K562 (cell line): ENCODE data around the gene MLH3. TPM values are rescaled to one million over a fixed set of nuclear protein-coding genes. Genes with fewer than 3 reads are reported as not detected.

Experiments used
- ATAC-seq: fragments of 200-7000 bp; cut with Tn5 transposase; 3 replicates; pipeline ENCODE4 v1.9.1; 2020; ENCODE audit warnings: moderate library complexity
- BruUV-seq: library from RNA; stranded (reverse); fragments of 400-500 nt; replicated peaks from 2 replicates; lab custom pipeline; 2021; lab: Mats Ljungman, UMichigan
- CTCF ChIA-PET: fragments of 300-600 bp; formaldehyde crosslinking; extraction: SDS; loops from one replicate; lab custom pipeline; 2021; ENCODE audit warnings: low intra/inter-chr PET ratio; lab: Yijun Ruan, JAX
- POLR2A ChIA-PET: fragments of 300-600, 350-650 bp; sonication (Branson Sonifier 250); formaldehyde crosslinking; extraction: SDS; loops from one replicate; lab custom pipeline; 2021; ENCODE audit warnings: antibody characterized with exemption, inconsistent platforms; lab: Yijun Ruan, JAX
- DNase-seq, 4 experiments: peaks; one replicate each; pipeline versions ENCODE4 v3.0.0 to v3.0.0-alpha.2; 2011 to 2018; ENCODE audit warnings: low spot score in 3 of 4, mixed read lengths in 3 of 4; ENCODE audit errors: extremely low read depth in 1 of 4
- FAIRE-seq: peaks from 2 replicates; lab custom pipeline; 2011; peaks lifted over from hg19 to GRCh38; lab: Jason Lieb, UNC
- H2AFZ ChIP-seq: 2 replicates; pipeline ENCODE4 v1.6.0; 2011; ENCODE audit warnings: low read depth, low read length, control low read depth, inconsistent platforms
- H3K27ac ChIP-seq: fragments of 200-600 bp; 3 replicates; pipeline ENCODE4 v1.8.0; 2011; ENCODE audit warnings: low read depth, mild to moderate bottlenecking, control low read depth, inconsistent platforms, low read length, moderate library complexity, mixed read lengths; ENCODE audit errors: extremely low read depth
- H3K27me3 ChIP-seq, 2 experiments: fragments of 300-600 bp in 1 of 2; 2 replicates in 1 of 2; 3 replicates in 1 of 2; pipeline versions ENCODE4 v1.6.0 to v1.8.0; 2011; ENCODE audit warnings: inconsistent platforms in 2 of 2, low read length in 2 of 2, mild to moderate bottlenecking in 1 of 2, mixed read lengths in 1 of 2, moderate library complexity in 1 of 2; ENCODE audit not compliant: control insufficient read depth in 2 of 2, insufficient read depth in 2 of 2
- H3K36me3 ChIP-seq: fragments of 300-600 bp; 3 replicates; pipeline ENCODE4 v1.8.0; 2011; ENCODE audit warnings: mild to moderate bottlenecking, low read length, inconsistent platforms; ENCODE audit not compliant: control insufficient read depth, insufficient read depth
- H3K4me1 ChIP-seq, 2 experiments: fragments of 200-600 bp in 1 of 2; replicated peaks in 1 of 2; 2 replicates in 1 of 2; 3 replicates in 1 of 2; pipeline versions ENCODE4 v1.5.1 to v1.8.0; 2011; ENCODE audit warnings: inconsistent platforms in 2 of 2, low read length in 2 of 2, mild to moderate bottlenecking in 1 of 2, mixed read lengths in 1 of 2, moderate library complexity in 1 of 2; ENCODE audit not compliant: control insufficient read depth in 2 of 2, insufficient read depth in 2 of 2
- H3K4me2 ChIP-seq: 2 replicates; pipeline ENCODE4 v1.6.1; 2011; ENCODE audit warnings: low read length, control low read depth, inconsistent platforms, mixed read lengths; ENCODE audit not compliant: insufficient read depth
- H3K4me3 ChIP-seq: fragments of 200-600 bp; sonication (generic), shearing (Covaris generic); 2 replicates; pipeline ENCODE4 v1.5.1; 2016; ENCODE audit warnings: control low read depth, inconsistent platforms
- H3K79me2 ChIP-seq: fragments of 200-600 bp; 3 replicates; pipeline ENCODE4 v1.8.0; 2011; ENCODE audit warnings: low read length, inconsistent platforms; ENCODE audit not compliant: control insufficient read depth, insufficient read depth
- H3K9ac ChIP-seq, 2 experiments: 2 replicates each; pipeline versions ENCODE4 v1.6.0 to v1.6.1; 2011; ENCODE audit warnings: low read depth in 2 of 2, low read length in 2 of 2, control low read depth in 1 of 2, inconsistent platforms in 1 of 2, mild to moderate bottlenecking in 1 of 2, mixed read lengths in 1 of 2; ENCODE audit not compliant: insufficient read depth in 1 of 2
- H3K9me1 ChIP-seq: one replicate; pipeline ENCODE4 v1.6.0; 2011; ENCODE audit warnings: inconsistent platforms, mild to moderate bottlenecking, low read length, moderate library complexity; ENCODE audit not compliant: control insufficient read depth, insufficient read depth
- H3K9me3 ChIP-seq: replicated peaks from 2 replicates; pipeline ENCODE4 v1.5.1; 2011; ENCODE audit warnings: low read depth, low read length, inconsistent platforms; ENCODE audit not compliant: control insufficient read depth, insufficient read depth
- H4K20me1 ChIP-seq: replicated peaks from 2 replicates; pipeline ENCODE4 v1.6.1; 2011; ENCODE audit warnings: low read length, inconsistent platforms, mixed read lengths; ENCODE audit not compliant: control insufficient read depth, insufficient read depth
- ADNP ChIP-seq: fragments of 200-800 bp; sonication (Bioruptor generic); IDR thresholded peaks from 2 replicates; pipeline ENCODE4 v1.6.1; 2016; ENCODE audit warnings: missing genetic modification characterization, missing compliant biosample characterization
- CTCF ChIP-seq, 3 experiments: IDR thresholded peaks in 2 of 3; conservative IDR thresholded peaks in 1 of 3; 2 replicates each; pipeline ENCODE4 v1.5.1; 2011 to 2012; ENCODE audit warnings: low read length in 3 of 3, mild to moderate bottlenecking in 3 of 3, control low read depth in 2 of 3, improper control_type of control experiment in 1 of 3, inconsistent platforms in 1 of 3, low read depth in 1 of 3, mixed read lengths in 1 of 3, moderate library complexity in 1 of 3; ENCODE audit not compliant: insufficient read depth in 2 of 3
- KLF10 ChIP-seq: fragments of 250-450 bp; sonication (Bioruptor Pico); IDR thresholded peaks from 2 replicates; pipeline ENCODE4 v1.6.1; 2021; ENCODE audit warnings: matching md5 sums
- MXI1 ChIP-seq: IDR thresholded peaks from 2 replicates; pipeline ENCODE4 v1.6.1; 2011; ENCODE audit warnings: low read depth, mild to moderate bottlenecking, improper control_type of control experiment, low read length
- PPARD ChIP-seq: fragments of 250-450 bp; sonication (Bioruptor Pico); IDR thresholded peaks from 2 replicates; pipeline ENCODE4 v1.8.0; 2022; ENCODE audit warnings: inconsistent platforms, mild to moderate bottlenecking, moderate library complexity
- PURB ChIP-seq: sonication (generic); formaldehyde crosslinking; IDR thresholded peaks from 2 replicates; pipeline ENCODE4 v1.9.0; 2021; ENCODE audit warnings: low read depth, mild to moderate bottlenecking, missing genetic modification reagents
- RBM25 ChIP-seq: fragments of 200-400 bp; formaldehyde crosslinking; IDR thresholded peaks from 2 replicates; pipeline ENCODE4 v1.6.1; 2018; ENCODE audit warnings: low read length, low read depth, moderate library complexity; ENCODE audit not compliant: severe bottlenecking
- SRSF1 ChIP-seq: fragments of 200-400 bp; formaldehyde crosslinking; IDR thresholded peaks from 2 replicates; pipeline ENCODE4 v1.6.1; 2017; ENCODE audit warnings: mild to moderate bottlenecking, low read depth, low read length, moderate library complexity
- ZNF184 ChIP-seq: sonication (generic); formaldehyde crosslinking; IDR thresholded peaks from 2 replicates; pipeline ENCODE4 v1.5.0; 2020; ENCODE audit warnings: missing genetic modification reagents
- ZNF318 ChIP-seq, 2 experiments: fragments of 450-650 bp; IDR thresholded peaks; 2 replicates each; pipeline ENCODE4 v1.6.1; 2016; ENCODE audit warnings: mild to moderate bottlenecking in 2 of 2, borderline replicate concordance in 1 of 2, low read depth in 1 of 2, moderate library complexity in 1 of 2
- ZNF699 ChIP-seq: fragments of 250-450 bp; sonication (Bioruptor Pico); IDR thresholded peaks from 2 replicates; pipeline ENCODE4 v1.8.0; 2021; ENCODE audit warnings: mild to moderate bottlenecking, moderate library complexity; ENCODE audit not compliant: insufficient replicate concordance
- WGBS: fragments of 100-300 bp; shearing (Covaris generic); methylation state at CpG from one replicate; pipeline ENCODE4 v1.1.6; 2016; ENCODE audit warnings: low coverage, mixed read lengths; ENCODE audit not compliant: insufficient coverage; ENCODE audit errors: missing lambda C conversion rate; 5-methylcytosine and 5-hydroxymethylcytosine counted together
- in situ Hi-C: fragments of 300-500 bp; cut with MboI; formaldehyde crosslinking; loops from 4 replicates; pipeline ENCODE4 v1.15.0; 2018; ENCODE audit warnings: inconsistent platforms, mixed read lengths
- intact Hi-C: fragments of 100-400 bp; cut with micrococcal nuclease; formaldehyde crosslinking; loops from 2 replicates; pipeline ENCODE4 v1.14.2; 2022
- polyA plus RNA-seq, 8 experiments: library from polyadenylated mRNA; depleted of rRNA in 4 of 8; stranded (reverse) in 5 of 8; unstranded in 3 of 8; fragments of >200 nt; fragmentation: Nextera tagmentation in 2 of 8; fragmentation: Illumina TruSeq in 1 of 8; extraction: Ambion mirVana in 2 of 8; extraction: Trizol in 1 of 8; gene quantifications; 2 replicates each; pipeline versions ENCODE4 v1.2.1 to v1.2.3, GENCODE V29; 2011 to 2014; ENCODE audit warnings: inconsistent platforms in 1 of 8, missing spikeins in 1 of 8
- total RNA-seq, 7 experiments: library from RNA; depleted of rRNA in 6 of 7; stranded (reverse); fragments of >200 nt in 6 of 7; fragmentation: Illumina TruSeq in 2 of 7; extraction: Trizol in 2 of 7; gene quantifications; 2 replicates each; pipeline versions ENCODE4 v1.2.1 to v1.2.3, GENCODE V29; 2011 to 2021; ENCODE audit warnings: low replicate concordance in 1 of 7

The MLH3 gene
- total and polyA plus RNA-seq, 9 of the 15 experiments (the other 6 are each of a cell fraction or from before 2014, with no cell fraction given) = 5.9 to 15.3 (median 10.7) TPM

GRCh38 chr14:75001899-75002298, 49.4 kb downstream of the MLH3 start (continued):
- TF ChIP-seq CTCF (IDR thresholded peaks at IDR 0.05 in 2 of 3, conservative IDR thresholded peaks at IDR 0.05 in 1 of 3; ENCODE audit: insufficient read depth in 2 of 3, low read depth in 1 of 3, low read length in 3 of 3) = no peak
- no peak for TF ChIP-seq SRSF1
- TF ChIP-seq ZNF699 (CRISPR knock-in tag) = no peak
- peak; percentile 63; the same call in 1 of the 2 replicates for TF ChIP-seq ADNP (tag)
- TF ChIP-seq, all 486 proteins: peak for 4

GRCh38 chr14:75001261-75001660, 50.0 kb downstream of the MLH3 start:
- no peak for DNase-seq
- Histone ChIP-seq H2AFZ (no peak overlapping the region), H3K9me3 (no peaks in the 10 kb centered on the region; the same call in 1 of the 2 replicates), H3K4me2 (no peak overlapping the region), H3K9ac (no peak overlapping the region), H3K9me1 (no peaks in the 10 kb centered on the region), H3K36me3 (peaks cover 21% of the 10 kb centered on the region; the same call in 2 of the 3 replicates), H3K4me1 (peaks cover 5 to 8% of the 10 kb centered on the region in 2 experiments; a peak in 2 of 5 replicates), H3K27ac (no peak overlapping the region), H3K27me3 (no peaks in the 10 kb centered on the region), H4K20me1 (no peaks in the 10 kb centered on the region), H3K79me2 (peaks cover 21% of the 10 kb centered on the region), H3K4me3 (no peak overlapping the region)
- intact Hi-C loops = loop anchor here (5.0 kb wide), 1 partner anchor 54 kb away; no protein-coding TSS in a partner anchor
- ATAC-seq = no peak
- BruUV-seq = no TSS peak
- CTCF ChIA-PET = no interaction called here
- POLR2A ChIA-PET = no interaction called here
- 93% methylated on average over 2 of the region's 2 CpGs for WGBS
- in situ Hi-C loops = no loop called here
- no peak for FAIRE-seq
- TF ChIP-seq KLF10 (CRISPR knock-in tag) (no peak), ZNF318 (IDR thresholded peaks at IDR 0.05; ENCODE audit: borderline replicate concordance in 1 of 2, low read depth in 1 of 2) (no peak), PURB (no peak), RBM25 (peak; percentile 62), MXI1 (no peak), ZNF184 (CRISPR knock-in tag) (no peak), PPARD (no peak)
